NCI-H2227 (cell line): ENCODE measurements around the gene PYGO2.
"Not testable (repeated sequence)": the region's sequence is repeated elsewhere in the genome, so short reads cannot be mapped to it uniquely, and the experiment has no call there.

Experiments
- DNase-seq: peaks from one replicate; lab custom pipeline; 2025; ENCODE audit not compliant: unreplicated experiment; lab: John Stamatoyannopoulos, UW

PYGO2 gene

DNA sequence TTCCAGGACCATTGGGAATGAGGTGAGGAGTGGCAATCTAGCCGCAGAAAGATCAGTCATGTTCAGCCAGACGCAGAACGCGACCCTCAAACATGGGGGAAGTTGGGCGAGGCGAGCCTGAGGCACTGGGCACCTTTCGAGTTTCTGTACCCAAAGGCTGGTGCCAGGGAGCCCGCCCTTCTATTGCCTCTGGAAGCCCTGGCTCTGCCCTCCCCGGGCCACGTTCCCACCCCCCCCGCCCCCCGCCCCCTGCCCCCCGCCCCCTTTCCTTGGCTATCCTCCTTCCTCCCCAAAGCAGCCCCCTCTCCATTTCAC lies 38.8 kb upstream of the PYGO2 start:
- DNase-seq: no peak

DNA sequence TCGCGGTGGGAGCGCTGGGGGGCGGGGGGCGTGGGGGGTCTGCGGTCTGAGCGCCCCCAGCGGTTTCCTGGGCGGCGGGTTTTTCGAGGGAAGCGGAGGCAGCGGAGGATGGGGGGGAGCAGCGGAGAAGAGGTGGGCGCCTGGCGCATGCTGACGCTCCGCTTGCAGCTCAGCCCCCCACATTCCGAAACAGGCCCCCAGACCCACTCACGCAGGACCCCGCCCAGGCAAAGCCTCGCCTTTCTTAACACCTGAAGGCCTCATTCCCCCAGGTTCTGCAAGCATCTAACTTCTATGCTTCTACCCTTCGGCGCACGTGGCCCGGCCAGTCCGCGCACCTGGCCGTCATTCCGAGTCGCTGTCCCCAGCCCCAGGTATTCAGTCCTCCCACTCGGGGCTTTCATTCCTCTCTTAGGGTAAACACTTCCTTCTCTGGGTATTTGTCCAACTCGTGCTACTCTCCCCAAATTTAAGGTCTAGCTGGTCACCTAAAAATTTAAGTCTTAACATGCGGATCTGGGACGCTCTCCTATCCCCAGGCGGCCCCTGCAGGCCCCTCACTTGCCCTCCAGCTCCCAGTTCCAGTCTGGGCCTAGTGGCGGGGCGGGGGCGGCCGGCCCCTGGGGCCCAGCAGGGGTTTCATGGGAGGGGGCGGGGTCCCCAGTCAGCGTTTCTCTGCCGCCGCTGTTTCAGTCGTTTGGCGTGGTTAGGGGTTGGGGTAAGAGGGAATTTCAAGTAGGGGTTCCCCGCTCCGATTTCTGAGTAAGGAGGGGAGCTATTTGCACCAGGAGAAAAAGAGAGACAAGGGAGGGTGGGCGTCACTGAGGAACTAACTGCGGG lies 38.2 kb upstream of the PYGO2 start:
- DNase-seq: peak; percentile 54

DNA sequence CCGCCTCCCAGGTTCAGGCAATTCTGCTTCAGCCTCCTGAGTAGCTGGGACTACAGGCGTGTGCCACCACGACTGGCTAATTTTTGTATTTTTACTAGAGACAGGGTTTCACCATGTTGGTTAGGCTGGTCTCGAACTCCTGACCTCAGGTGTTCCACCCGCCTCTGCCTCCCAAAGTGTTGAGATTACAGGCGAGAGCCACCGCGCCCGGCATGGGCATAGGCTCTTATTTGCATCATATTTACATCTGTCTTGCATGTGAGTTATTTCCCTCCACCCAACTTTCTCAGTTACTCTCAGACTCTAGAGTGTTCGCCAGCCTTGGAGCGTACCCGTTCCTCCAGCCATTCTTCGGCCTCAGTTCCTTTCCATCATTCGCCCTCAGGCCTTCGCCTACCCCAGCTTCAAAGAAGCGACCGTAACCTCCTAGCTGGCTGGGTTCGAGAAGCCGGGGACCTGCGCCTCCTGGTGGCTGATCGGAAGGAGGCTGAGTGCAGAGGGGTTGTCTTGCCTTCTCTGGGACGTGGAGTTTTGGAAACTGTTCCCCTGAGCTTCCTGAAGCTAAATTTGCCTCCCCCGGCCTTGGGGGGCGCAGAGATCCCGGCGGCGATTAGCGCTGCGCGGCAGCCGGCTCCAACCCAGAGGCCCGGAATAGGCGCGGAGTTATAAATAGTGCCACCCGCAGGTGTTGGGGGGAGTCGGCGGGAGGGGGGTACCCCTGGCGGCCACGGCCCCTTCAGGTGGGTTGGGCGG lies 37.4 kb upstream of the PYGO2 start:
- peak; percentile 71 for DNase-seq

DNA sequence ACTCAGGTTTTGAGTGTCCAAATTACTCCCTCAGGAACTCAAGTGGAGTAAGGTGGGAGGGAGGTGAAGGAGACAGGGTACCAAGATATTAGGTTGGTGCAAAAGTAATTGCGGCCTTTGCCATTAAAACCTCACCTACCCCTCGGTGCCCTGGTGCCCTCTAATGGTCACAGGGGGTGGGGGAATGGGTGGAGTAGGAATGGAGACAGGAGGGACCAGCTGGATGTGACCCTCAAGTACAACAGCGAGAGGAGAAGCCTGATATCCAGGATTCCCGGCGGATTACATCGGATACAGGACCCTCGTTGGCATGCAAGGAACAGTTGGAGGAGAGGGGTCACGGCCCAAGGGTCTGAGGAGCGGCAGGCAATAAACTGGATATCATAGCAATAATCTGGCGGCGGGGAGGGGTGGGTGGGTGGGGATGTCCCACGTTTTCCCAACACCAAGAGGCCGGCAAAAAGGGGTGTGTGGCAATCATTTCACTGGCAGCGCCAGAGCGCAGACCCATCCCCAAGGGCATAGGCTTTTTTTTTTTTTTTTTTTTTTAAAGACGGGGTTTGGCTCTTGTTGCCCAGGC lies 36.7 kb upstream of the PYGO2 start:
- no peak for DNase-seq

DNA sequence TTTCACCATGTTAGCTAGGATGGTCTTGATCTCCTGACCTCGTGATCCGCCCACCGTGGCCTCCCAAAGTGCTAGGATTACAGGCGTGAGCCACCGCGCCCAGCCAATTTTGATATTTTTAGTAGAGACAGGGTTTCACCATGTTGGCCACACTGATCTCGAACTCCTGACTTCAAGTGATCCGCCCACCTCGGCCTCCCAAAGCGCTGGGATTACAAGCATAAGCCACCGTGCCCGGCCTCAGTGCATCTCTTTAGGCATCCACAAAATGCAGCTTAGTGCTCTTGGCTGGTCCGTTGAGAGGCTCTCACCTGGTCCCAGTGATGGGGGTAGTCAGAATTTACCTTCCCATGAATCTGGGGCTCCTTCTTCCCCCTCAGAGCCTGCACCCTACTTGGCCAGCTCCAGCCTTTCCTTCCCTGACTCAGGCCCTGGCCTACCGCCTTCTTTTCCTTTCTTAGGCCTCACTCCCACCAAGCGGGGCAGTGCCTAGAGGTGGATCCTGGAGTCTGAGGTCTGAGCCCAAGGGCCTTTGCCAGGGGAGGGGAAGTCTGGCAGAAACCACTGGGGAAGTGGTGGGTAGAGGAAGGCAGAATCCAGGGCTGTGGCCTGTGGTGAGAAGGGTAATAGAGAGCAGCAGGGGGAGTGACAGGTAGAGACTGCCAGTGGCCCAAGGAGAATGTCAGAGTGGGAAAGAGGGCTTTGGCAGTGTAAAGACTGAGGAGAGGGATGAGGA lies 35.6 kb upstream of the PYGO2 start:
- no peak for DNase-seq

DNA sequence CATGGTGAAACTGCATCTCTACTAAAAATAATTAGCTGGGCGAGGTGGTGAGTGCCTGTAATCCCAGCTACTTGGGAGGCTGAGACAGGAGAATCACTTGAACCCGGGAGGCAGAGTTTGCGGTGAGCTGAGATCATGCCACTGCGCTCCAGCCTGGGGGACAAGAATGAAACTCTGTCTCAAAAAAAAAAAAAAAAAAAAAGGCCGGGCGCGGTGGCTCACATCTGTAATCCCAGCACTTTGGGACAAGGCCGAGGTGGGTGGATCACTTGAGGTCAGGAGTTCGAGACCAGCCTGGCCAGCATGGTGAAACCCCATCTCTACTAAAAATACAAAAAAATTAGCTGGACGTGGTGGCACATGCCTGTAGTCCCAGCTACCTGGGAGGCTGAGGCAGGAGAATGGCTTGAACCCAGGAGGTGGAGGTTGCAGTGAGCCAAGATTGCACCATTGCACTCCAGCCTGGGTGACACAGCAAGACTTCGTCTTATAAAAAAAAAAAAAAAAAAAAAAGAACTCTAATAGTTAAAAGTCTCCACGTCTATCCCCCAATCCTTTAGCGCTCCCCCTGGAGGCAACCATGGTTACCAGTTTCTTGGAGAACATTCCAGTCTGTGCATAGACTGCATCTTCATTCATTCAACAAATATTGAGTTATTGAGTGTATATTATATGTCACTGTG lies 33.9 kb upstream of the PYGO2 start:
- DNase-seq: peak; percentile 78

DNA sequence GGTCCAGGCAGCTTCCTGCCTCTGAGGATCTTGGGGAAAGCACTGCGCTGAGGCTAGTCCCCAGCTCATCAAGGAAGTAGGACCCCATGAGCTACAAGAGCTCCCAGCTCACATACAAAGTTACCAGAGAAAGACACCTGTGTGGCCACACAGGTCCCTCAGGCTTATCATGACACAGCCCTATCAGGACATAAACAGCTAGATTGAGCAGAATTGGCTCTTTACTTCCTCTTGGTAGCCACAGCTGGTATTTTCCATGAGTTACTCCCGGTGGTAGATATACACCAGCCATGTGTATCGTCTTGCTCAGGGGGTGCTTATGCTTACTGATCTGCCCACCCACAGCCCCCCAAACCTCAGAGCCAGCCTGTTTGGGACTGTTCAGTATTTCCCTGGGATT lies 33.0 kb upstream of the PYGO2 start:
- DNase-seq: no peak

DNA sequence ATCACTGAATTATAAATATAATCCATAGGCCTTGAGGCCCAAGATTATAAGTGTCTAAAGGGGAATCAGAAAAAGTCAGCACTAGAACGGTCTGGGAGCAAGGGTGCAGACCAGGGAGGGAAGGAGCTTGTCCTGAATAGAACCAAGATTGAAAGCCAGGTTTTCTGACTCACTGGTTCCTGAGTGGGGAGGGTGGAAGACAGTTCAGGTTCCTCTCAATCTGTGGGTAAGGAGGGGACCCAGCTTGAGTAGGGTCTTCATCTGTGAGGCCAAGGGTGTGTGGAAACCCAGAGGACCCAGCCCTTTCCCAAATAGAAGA lies 32.6 kb upstream of the PYGO2 start:
- DNase-seq: no peak

DNA sequence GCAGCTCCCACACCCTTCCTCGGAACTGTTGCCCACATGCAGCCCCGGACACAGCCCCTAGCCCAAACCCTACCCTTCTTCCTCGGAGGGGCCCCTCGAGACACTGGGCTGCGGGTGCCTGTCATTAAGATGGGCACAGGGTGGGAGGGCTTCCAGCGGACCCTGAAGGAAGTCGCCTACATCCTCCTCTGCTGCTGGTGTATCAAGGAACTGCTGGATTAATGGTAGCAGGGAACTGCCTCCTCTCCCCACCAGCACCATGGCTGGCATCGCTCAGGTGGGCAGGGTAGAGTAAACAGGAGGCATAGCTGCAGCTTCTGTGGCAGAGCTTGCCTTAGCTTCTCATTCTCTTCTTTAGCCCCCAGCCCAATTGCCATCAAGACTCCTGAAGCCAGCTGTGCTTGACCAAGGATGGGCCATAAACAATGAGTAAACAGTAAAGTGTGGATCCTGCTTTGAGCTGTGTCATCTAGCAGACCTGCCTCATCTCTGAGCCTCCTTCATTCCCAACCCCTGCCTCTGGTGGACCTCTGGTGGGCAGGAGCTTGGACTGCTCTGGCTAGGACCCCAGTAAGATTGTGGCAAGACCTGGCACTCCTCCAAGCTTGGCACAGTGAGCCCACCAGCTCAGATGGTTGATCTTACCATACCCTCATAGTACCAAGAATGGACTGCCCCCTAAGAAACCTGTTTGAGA lies 32.1 kb upstream of the PYGO2 start, which contains the start of gene LENEP:
Gene LENEP, plus strand, starts transcription at position 15 of the 697 bp plus-strand sequence. Its CDS starts 22 bp downstream, at position 37.
- no peak for DNase-seq

DNA sequence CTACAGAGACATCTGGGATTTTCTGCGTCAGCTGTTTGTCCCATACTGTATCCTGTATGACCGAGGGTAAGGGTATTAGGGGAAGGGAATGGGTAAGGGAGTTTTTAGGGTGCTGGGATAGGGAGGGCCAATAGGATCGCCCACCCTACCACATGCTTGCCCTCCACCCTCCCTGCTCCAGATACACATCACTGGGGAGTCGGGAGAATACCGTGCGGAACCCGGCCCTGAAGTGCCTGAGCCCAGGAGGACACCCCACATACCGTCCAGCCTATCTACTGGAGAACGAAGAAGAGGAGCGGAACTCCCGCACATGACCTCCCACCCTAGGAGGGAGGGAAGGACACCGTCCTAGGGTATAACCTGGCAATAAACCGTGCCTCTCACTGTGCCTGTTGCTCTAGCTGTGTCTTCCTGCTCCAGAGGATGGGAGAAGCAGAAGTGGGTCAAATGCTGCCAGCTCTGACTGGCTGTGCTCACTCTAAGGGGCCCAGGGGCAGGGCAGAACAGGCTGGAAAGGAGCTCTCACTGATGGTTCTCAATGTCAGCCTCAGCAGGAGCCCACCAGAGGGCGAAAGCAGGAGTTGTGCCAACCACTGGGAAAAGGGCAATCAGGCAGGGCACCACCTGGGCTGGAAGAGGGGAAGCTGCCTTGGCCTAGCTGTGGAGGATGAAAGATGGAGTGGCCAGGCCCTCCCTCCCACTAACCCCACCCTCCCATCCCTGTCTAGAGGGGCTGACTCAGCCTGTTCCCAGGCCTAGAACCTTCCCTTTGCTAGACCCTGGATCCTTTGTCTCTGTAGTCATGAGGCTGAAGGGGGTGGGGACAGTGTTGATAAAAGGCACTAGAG lies 31.4 kb upstream of the PYGO2 start:
- no peak for DNase-seq

DNA sequence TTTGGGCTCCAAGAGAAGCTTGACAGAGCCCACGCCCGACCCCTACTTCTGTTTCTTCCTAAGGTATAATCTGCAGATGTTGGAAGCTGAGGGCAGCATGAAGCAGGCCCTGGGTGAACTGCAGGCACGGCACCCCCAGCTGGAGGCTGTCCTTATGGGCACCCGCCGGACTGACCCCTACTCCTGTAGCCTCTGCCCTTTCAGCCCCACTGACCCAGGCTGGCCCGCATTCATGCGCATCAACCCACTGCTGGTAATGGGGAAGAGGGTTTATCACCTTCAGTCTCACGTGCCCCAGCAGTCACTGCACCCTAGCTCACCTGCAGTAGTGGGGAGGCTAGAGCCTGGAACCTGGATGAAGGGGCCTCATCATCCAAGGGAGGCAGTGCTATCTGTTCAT lies 28.7 kb upstream of the PYGO2 start:
- DNase-seq: no peak

DNA sequence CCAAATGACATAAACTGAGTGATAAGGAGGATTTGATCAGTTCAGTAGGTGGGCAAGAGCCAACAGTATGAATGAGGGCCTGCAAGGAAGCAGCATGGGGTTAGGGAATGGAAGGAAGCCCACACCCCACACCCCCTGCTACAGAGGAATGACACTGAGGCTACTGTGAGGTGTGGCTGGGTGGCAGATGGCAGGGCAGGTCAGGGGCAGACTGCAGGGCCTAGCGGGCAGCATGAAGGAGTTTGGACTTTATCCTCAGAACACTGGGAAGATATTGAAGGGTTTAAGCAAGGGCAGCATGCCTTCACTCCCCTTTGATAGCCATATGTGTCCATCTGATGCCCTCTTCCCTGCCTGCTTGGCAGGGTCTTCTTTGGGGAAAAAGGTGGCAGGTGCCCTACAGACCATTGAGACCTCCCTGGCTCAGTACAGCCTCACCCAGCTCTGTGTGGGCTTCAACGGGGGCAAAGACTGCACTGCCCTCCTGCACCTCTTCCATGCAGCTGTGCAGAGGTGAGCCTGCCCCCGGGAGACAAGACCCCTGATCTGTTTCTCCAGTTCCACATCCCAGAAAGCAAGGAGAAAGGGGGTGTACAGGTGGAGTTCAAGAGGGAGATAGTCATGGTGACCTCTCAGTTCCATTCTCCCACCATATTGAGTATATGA lies 27.7 kb upstream of the PYGO2 start:
- DNase-seq: no peak

DNA sequence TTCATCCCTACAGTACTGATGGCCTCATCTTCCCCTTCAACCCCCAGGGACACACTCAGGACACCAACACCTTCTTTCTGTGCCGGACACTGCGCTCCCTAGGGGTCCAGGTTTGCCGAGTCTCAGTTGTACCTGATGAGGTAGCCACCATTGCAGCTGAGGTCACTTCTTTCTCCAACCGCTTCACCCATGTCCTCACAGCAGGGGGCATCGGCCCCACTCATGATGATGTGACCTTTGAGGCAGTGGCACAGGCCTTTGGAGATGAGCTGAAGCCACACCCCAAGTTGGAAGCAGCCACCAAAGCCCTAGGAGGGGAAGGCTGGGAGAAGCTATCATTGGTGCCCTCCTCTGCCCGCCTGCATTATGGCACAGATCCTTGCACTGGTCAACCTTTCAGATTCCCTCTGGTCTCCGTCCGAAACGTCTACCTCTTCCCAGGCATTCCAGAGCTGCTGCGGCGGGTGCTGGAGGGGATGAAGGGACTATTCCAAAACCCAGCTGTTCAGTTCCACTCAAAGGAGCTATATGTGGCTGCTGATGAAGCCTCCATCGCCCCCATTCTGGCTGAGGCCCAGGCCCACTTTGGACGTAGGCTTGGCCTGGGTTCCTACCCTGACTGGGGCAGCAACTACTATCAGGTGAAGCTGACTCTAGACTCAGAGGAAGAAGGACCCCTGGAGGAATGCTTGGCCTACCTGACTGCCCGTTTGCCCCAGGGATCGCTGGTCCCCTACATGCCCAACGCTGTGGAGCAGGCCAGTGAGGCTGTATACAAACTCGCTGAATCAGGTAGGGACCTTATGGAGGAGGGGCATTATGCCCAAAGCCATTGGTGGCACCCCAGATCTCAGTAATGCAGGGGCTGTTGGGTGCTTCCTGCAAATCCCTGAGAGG lies 26.7 kb upstream of the PYGO2 start:
- no peak for DNase-seq

DNA sequence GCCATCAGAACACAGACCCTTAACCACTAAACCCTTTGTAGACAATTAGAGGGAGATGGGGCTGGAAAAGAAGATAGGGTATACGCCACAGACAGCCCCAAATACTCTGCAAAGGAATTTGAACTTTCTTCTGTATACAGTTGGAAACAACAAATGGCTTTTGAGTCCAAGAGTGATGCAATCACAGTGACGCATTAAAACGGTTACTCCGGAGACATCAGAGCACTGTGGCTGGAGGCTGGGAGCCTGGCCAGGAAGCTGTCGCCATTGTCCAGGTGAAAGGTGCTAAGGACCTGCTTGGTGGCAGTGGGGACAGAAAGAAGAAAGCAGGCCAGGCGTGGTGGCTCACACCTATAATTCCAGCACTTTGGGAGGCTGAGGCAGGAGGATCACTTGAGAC lies 25.7 kb upstream of the PYGO2 start:
- no peak for DNase-seq

DNA sequence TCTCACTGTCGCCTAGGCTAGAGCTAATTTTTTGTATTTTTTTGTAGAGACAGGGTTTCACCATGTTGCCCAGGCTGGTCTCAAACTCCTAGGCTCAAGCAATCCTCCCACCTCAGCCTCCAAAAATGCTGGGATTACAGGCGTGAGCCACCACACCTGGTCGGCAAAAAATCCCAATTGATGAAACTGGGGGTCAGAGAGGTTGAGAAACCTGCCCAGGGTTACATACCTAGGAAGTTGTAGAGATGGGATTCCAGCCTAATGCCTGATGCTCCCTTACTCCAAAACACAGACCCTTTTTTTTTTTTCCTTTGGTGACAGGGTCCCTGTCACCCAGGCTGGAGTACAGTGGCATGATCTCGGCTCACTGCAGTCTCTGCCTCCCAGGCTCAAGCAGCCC lies 25.2 kb upstream of the PYGO2 start:
- DNase-seq: not testable (repeated sequence)

DNA sequence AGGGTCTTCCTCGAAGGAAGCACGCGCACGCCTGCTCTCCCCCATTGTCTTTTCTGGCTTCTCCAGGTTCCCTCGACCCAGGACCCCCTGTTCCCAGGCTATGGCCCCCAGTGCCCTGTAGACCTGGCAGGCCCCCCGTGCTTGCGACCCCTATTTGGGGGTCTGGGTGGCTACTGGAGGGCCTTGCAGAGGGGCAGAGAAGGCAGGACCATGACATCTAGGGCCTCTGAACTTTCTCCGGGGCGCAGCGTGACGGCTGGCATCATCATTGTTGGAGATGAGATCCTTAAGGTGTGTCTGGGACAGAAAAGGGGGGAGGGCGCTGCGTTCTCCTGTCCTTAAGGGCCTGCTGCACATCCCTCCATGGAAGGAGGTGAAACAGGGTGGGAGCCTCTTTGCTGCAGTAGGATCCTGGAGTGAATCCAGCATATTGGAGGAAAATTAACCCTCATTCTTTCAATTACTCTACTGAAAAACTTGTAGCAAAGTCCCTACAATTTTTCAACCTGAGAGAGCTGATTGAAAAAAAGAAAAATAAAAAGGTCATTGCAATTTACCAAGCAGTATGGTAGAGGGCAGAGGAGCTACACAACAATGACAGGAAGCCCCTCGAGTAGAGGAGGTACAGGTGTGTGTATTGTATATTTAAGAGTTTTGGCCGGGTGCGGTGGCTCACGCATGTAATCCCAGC lies 22.3 kb upstream of the PYGO2 start:
- no peak for DNase-seq

DNA sequence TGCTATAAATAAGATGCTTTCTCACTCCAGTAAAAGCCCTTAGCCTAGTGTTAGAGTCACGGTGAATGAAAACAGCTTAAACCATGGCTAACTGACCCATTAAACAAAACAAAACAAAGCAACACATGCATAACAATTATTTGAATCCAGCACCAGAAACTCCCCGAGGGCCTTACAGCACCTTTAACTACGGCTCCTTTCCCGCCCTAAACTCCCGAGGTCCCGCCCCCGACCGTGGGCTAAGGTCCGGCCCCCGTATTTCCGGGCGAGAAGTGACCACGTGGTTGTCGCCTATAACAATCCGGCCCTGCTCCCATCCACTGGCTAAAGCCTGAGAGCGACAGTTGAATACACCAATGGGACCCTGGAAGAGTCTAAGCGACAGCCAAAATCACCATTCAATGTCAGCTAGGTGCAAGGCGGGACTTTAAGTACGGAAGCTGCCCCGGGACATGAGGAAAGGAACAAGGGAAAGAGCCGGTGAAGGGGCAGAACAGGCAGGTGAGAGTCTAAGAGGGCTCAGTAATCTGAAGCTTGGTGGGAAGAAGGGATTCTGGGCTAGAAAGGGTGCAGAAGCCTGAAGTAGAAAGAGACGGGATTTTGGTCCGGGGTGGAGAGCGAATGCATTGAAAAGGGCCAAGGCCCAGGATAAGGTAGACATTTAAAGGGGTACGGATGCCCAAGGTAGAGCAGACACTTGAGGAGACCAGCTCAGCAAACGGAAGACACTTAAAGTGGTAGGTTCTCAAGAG lies 21.5 kb upstream of the PYGO2 start, which contains the start of gene FLAD1:
Gene FLAD1, plus strand, starts transcription at position 448 of the 752 bp plus-strand sequence. CDS start 351 bp downstream, outside the sequence.
- peak; percentile 99 for DNase-seq
